T-helper 1 cell (primary cell): Measurements from ENCODE around the gene KRT15.

Source experiments
- DNase-seq, 5 donors: peaks; one replicate each; pipeline ENCODE4 v3.0.0-alpha.2; 2012 to 2020
- total RNA-seq, 4 donors: gene quantifications; one replicate each; lab custom pipeline; 2026; lab: John Stamatoyannopoulos, UW

KRT15 gene
- 0 to 0.08 (median 0) reads per million in 4 donors for total RNA-seq

DNA sequence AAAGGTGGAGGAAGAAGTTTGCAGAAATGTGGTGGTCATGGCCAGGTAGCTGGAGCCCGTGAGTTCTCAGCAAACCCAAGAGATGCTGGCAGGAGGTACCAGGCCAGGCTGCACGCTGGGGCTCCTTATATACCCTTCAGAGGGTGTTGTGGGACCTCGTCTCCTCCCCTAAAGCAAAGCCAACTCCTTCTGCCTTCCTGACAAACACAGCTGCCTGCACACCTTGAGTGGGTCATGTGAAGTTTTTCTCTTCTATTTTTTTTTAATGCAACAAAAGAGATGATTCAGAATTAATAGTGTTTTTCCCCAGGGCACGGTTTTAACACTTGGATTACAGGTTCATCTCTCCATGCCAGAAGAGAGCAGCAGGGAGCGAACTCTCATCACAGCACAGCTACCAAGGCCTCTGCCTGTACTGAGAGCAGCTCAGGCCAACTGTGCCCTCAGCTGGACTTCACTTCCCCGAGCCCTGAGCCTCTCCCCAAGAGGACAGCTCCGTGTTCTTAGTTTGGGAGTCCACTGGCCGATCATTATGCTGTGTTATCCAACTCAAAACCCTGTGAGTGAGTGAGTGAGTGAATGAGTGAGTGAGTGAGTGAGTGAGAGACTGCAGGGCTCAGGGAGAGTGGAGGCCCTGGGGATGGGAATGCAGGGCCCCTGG, at the start of gene KRT15:
TSS of gene KRT15 (minus strand) at position 102 of the 661 bp plus-strand sequence. CDS start at position 39, 63 bp downstream.
- DNase-seq = no peak

DNA sequence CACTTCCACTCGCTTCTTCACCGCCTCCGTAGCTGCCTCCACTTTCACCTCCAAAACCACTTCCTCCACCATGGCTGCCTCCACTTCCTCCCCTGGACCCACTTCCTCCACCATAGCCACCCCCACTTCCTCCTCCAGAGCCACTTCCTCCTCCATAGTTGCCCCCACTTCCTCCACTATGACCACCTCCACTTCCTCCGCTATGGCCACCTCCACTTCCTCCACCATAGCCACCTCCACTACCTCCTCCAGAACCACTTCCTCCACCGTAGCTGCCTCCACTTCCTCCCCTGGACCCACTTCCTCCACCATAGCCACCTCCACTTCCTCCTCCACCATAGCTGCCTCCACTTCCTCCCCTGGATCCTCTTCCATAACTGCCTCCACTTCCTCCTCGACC, 48.6 kb upstream of the KRT15 start:
- DNase-seq = peak in 1 of 5 donors; percentile 13

DNA sequence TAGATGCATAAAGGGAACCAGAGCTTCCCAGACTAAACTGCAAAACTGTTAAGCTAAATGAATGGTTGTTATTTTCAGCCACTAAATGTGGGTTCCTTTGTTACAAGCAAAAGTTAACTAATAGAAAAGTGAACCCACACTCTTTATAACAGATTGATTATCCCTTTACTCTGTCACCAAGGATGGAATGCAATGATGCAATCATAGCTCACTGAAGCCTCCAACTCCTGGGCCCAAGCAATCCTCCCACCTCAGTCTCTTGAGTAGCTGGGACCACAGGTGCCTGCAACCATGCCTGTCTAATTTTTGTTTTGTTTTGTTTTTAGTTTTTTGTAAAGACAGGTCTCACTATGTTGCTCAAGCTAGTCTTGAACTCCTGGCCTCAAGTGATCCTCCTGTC, 46.6 kb upstream of the KRT15 start:
- no peak for DNase-seq

DNA sequence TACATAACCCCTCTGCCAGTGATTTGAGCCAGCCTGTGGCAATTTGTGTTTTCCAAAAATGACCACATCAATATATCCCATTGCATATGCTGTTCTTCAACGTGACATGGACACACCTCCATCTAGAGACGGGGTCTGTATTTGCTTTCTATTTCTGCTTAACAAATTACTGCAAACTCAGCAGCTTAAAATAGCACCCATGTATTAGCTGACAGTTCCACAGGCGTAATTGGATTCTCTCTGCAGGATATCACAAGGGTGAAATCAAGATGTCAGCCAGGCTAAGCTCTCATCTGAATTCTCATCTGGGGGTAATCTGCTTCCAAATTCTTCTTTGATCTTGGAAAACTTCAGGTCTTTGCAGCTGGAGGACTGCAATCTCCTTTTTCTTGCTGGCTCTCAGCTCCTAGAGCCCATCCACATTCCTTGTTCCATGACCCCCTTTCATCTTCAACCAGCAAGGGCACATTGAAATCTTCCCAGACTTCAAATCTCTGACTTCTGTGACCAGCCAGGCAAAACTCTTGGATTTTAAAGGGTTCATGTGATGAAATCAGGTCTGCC, 45.0 kb upstream of the KRT15 start:
- DNase-seq = no peak

DNA sequence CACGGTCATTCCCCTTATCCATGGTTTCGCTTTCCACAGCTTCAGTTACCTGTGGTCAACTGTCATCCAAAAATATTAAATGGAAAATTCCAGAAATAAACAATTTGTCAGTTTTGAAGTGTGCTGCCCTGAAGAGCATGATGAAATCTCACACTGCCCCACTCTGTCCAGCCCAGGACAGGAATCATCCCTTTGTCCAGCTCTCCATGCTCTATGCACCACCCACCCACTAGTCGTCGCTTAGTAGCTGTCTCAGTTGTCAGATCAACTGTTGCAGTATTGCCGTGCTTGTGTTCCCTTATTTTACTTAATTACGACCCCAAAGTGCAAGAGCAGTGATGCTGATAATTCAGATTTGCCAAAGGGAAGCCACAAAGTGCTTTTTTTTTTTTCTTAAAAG, 42.9 kb upstream of the KRT15 start:
- no peak for DNase-seq

DNA sequence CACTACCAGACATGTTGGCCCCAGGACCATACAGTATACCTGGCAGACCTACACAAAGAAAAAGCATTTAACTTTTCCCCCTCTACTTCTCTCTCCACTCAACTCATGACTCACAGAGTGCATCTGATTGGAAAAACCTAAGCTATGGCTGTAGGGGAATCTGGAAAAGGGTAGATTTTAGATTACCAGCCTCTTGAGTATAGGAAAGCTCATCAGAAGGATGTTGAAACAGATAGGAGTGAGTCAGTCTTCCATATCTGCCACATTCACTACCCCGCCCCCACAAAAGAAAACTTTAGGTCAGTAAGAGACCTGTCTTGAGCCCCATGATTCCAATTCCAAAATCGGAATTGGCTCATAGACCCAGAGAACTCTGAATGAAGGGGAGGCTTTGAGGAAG, 40.9 kb upstream of the KRT15 start:
- no peak for DNase-seq

DNA sequence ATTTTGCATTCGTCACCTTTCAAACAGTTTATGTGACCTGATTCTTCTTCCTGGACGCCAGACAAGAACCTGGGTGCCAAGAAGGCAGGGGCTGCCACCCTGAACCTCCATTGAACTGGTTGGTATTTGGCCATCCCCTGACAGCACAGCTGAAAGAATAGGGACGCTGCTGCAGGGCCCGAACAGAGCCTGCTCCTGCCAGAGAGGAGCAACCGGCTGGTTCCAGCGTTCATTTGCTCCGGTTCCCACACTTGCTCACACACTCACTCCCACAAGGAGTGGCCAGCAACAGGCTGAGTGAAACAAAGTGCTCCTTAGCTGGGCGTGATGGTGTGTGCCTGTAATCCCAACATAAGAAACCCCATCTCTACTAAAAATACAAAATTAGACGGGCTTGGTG, 38.2 kb upstream of the KRT15 start:
- DNase-seq = no peak

DNA sequence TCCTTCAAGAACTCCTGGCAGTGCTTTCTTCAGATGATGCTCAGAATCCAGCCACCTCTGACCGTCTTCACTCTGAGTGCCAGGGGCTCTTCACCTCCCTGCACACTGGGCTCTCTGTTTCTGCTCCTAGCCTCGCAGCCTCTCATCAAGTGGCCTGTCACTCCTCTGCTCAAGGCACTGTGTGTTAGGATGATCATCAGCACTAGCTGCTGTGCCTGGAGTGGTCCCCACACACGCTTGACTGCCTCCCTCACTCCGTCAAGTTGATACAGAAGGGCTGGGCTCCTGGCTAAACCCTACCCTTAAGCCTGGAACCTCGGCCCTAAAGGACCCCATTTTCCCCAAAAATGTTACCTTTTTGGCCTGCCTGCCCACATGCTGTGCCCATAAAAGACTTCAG, 37.6 kb upstream of the KRT15 start:
- DNase-seq = no peak

DNA sequence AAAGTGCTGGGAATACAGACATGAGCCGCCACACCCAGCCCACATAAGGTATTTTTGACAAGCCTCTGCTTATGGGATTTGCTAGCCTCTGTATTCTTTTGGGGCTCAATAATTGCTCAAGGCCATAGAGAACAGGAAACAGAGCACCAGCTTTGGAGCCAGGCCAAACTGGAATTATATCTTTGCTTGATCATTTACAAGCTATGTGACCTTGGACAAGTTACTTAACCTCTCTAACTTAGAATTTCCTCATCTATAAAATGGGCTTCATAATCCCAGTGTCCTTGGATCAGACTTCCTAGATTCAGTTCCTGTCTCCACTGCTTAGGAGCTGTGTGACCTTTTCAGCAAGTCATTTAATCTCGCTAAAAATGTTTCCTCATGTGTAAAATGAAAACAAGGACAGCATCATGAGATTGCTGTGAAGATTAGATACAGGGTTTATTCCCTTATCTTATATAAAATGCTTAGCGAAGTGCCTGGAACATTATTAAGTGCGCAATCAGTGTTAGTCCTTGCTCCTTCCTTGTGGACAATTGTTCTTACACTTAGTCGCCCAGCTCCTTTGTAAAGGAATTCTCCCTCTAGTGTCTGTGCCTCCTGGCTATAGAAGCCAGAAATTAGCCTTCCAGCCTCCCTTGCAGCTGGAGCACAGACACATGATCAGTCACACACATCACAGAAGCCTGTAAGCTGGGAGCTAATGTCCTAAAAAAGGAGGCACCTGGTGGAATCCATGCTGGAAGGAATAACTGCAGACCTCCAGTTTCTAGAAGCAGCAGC, 36.6 kb upstream of the KRT15 start:
- DNase-seq = no peak

DNA sequence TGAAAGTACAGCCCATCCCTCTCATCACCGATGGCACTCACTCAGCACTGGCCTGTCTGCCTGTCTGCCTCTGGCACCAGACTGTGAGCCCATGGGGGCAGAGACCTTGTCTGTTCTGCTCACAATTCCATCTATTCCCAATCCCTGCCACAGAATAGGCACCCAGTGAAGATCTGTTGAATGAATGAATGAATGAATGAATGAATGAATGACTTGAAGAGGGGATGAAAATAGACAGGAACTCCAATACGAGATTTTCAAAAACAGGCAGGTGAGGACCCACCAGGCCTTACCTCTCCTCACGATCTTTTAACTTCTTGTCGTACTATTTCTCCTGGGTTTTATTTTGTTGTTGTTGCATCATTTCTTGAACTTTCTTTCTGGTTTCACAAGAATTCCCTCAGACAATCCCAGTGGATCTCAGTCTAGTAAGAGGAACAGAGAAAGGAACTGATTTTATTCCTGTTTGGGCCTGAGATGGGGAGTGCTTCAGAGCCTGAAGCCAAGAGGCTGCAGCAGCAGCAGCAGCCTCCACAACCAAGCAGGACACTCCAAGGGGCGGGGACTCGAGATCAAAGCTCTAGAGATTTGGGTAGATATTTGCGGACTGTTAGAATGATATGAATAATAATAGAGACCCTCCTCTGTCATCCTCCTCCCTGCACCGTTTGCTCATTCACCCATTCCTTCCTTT, 35.4 kb upstream of the KRT15 start:
- no peak for DNase-seq

DNA sequence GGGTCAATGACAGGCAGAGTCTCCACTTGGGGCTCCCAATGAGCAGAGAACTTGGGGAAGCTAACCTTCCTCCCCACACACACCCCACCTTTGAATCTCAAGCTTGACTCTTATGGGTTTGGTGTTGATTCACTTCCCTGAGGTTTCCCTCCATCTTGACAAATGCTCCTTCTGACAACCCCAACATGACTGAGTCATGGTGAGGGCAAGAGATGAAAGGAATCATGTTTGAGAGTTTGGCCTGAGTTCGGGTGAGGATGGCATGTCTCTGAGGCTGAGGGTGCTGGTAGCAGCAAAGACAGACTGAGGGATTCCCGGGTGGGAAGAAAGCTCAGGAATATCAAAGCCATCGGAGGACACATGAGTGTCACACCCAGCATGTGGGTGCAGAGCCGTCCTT, 34.5 kb upstream of the KRT15 start:
- DNase-seq = no peak

DNA sequence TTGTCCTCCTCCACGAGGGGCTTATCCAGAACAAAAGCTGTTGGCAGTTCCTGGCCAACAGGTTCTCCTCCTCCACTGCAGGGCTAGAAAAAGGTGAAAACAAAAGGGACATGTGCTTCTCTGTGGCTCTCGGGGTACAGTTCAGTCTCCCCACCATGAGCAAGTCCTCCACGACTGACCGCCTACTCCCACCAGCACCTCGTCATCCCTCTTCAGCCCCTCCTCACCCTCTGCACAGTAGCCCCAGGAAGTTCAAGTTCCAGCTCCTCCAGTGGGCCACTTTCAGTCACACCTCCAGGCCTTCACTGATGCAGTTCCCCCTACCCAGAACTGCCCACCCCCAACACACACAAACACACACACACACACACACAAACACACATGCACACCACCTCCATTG, 33.8 kb upstream of the KRT15 start:
- no peak for DNase-seq

DNA sequence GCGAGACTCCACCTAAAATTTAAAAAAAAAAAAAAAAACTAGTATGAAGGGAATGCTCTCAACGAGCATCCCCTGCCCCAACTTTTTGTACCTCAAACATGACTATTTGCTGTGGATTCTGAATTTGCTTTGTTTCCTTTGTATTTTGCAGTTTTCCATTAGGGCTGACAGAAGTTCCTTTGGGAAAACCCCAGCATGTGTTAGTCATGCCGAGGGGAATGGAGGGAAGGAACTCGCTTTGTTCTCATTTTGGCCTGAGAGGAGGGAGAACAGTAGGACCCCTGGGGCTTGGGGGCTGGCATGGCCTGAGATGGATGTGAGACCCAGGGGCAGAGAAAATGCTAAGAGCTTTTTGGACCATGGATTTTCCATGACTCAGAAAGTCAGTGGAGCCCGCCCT, 32.7 kb upstream of the KRT15 start:
- DNase-seq = no peak

DNA sequence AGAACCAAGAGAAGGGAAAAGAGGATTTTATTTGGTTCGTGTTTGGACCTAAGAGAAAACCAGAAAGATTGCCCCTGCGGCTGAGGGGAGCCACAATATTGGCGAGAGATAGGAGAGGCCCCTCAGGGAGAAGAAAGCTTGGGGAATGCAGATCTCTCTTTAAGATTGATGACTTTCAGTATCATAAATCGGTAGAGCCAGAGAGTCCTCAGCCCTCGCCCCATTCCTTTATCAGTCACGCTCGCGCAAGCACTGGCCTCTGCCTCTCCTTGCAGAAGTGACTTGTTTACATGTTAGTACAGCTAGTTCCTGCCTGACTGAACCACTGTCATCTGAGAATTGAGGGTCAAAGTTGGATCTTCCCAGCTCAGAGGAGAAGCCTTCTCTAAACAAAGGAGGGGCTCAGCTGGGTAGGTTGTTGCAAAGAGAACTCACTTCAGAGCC, 30.9 kb upstream of the KRT15 start:
- DNase-seq = no peak

DNA sequence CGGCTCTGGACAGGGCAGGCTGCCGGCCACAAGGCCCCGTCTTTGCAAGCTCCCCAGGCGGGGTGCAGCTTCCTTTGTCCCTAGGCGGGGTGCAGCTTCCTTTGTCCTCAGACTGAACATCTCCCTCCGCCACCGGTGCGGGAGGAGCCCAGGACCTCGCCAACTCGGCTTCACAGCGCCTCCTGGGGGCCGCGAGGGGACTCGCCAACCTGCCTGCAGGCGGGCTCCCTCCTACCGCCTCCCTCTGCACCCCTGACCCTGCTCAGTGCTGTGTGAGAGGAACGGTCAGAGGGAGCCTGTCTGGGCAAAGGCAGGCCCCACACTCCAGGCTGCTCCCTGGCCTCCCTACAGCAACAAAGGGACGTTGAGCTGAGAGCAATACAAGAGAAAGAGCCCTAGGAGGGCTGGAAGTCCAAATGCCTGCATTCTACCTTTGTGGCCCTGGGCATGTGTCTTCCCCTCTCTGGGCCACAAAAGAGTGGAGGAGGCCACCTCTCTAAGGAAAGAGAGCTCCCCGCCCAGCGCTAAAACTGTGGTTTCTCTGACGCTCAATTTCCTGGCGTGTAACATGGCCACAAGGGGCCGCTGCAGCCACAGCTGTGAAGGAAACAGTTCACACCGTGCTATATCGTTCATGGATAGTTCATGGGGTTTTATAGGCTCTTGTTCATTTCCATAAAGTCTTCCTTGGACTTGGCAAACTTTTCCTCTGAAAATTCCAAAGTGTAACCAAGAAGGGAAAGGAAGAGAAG, 30.3 kb upstream of the KRT15 start:
- DNase-seq = peak; percentile 65 to 82 (median 74)

DNA sequence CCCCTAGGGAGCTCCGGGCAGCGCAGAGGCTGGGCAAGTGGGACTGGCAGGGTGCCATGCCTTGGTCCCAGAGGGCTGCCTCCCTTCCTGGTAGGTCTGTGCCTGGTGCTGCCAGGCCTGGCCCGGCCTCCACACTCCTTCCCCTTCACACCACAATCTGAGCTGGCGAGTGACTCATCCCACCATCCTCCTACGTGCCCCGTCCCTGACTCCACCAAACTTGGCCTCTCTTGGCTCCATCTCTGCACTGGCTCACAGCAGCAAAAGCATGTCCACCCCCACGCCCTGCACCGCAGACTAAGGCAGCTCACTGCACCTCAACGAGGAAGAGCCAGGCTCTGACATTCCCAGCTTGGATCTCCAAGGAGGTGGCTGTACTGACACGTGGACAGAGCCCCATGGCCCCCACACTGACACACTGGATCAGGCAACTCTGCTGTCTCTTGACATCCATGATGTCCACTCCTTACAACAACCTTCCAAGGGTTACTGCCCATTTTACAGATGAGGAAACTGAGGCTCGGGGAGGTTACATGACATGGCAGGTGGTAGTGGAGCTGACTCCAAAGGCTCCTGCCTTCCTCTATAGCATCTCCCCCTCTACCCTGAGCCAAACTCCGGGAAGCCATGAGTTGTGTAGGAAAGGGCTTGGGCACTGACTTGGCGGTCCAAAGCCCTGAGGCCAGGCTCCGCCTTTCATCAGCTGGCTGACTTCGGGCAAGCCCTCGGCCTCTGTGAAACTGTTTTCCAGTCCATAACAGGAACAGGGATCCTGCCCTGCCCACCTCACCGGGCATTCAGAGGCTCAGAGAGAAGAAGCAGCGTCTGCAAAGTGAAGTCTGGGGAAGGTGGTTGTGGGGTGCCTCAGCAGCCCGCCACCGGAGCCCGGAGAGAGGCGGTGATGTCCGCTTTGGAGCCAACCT, 29.5 kb upstream of the KRT15 start:
- peak in 1 of 5 donors; percentile 42 for DNase-seq

DNA sequence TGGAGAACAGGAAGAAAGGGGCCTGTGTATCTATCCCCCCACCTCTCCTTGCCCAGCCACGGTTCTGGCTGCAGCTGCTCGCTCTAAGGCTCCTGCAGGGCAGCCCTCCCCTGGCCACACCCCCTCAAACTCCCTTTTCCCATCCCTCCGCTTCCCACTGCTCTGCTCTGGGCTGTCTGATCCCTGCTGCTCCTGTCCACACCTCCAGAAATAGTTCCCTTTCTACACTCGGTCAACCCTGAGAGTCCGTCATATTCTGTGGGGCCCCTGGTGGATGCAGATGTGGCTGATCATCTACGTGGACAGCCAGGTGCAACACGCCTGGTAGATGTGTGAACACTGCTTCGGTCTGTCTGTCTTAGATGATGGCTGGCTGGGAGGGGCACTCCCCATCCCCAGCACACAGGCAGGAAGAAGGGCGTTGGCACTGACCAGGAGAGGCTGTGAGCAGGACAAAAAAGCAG, 28.7 kb upstream of the KRT15 start:
- no peak for DNase-seq

DNA sequence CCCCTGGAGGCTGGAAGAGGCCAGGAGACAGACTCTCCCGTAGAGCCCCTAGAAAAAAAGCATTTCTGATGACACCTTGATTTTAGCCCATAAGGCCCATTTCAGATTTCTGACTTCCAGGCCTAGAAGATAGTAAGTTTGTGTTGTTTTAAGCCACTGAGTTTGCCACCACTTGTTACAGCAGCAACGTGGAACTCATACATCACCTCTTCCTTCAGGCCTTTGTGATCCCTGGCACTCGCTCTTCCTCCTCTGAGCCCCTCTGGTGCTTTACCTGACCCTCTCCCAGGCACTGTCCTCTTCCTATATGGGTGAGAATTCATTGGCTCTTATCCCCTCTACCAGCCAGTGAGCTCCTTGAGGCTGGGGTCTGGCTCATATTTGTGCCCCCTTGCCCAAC, 28.1 kb upstream of the KRT15 start:
- no peak for DNase-seq

DNA sequence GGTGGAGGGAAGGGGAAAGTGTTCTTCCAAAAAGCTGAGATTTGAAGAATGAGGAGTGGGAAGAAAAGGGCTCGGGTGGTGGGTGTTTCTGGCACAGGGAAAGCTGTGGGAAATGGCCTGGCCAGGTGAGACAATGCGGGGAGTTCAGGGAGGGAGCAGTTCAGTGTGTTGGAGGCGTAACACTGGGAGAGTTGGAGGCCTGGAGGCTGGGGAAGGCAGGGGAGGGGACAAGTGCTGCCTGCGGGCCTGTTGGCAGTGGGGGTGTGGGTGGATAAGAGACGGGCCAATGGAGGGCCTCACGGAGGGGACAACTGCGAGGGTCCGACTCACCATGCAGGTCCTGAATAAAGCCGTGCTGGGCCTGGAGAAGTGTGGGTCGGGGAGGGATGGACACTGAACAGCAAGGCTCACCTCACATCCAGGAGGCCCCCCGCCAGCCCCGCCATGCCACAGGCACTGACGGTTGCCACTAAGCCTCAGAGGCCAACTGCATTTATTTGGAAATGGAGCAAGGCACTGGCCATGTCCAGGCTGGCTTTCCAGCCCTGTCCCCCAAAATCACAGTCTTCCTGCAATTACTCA, 27.2 kb upstream of the KRT15 start:
- DNase-seq = no peak

DNA sequence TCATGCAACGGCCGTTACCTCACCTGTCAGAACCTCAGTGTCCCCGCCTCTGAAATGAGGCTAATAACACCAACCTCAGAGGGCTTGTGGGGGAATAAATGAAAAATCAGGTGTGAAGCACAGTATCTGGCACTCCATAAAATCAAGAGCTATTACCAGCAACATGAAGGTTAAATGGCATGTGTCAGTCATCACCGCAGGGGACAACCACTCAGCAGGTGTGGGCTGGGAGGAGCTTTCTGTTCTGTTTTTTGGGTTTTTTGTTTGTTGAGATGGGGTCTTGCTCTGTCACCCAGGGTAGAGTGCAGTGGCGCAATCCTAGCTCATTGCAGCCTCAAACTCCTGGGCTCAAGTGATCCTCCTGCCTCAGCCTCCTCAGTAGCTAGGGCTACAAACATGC, 26.2 kb upstream of the KRT15 start:
- no peak for DNase-seq

DNA sequence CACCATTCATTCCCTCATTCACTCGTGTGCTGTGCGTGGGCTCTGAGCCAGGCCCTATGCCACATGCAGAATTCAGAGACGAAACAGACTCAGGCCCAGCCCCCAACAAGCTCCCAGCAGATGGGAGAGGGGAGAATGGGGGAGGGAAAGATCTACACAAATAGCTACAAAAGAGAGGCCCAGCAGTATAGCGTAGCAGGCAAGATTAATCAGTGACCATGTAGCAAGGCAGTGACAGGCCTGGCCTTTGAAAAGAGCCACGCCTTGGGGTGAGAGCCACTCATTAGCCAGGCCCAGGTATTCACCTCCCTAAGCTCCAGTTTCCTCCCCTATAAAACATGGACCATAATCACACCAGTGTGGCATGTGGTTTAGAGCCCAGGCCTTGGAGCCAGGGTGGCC, 25.8 kb upstream of the KRT15 start:
- no peak for DNase-seq
